Neuronal stem cell (in vitro differentiated cells): ENCODE results near the gene CPEB3.

Experiments used
- DNase-seq: peaks from one replicate; pipeline ENCODE4 v3.0.0-alpha.2; 2013; ENCODE audit warnings: low spot score
- H2AFZ ChIP-seq: one replicate; pipeline ENCODE4 v1.6.1; 2013; ENCODE audit warnings: mild to moderate bottlenecking, low read length, inconsistent platforms
- H2AK5ac ChIP-seq: 2 replicates; pipeline ENCODE4 v1.6.1; 2013; ENCODE audit warnings: low read depth, mild to moderate bottlenecking, inconsistent platforms, low read length, moderate library complexity, mixed read lengths
- H2BK120ac ChIP-seq: 2 replicates; pipeline ENCODE4 v1.6.1; 2013; ENCODE audit warnings: low read depth, mild to moderate bottlenecking, inconsistent platforms, low read length, moderate library complexity, mixed read lengths
- H2BK12ac ChIP-seq: one replicate; pipeline ENCODE4 v1.6.1; 2013; ENCODE audit warnings: low read length, inconsistent platforms
- H2BK15ac ChIP-seq: 2 replicates; pipeline ENCODE4 v1.6.1; 2013; ENCODE audit warnings: mild to moderate bottlenecking, low read length, inconsistent platforms, mixed read lengths
- H2BK5ac ChIP-seq: one replicate; pipeline ENCODE4 v1.6.1; 2013; ENCODE audit warnings: inconsistent platforms, mild to moderate bottlenecking, low read length, moderate library complexity
- H3K14ac ChIP-seq: one replicate; pipeline ENCODE4 v1.6.1; 2013; ENCODE audit warnings: low read length, inconsistent platforms
- H3K18ac ChIP-seq: 2 replicates; pipeline ENCODE4 v1.6.1; 2013; ENCODE audit warnings: low read length, inconsistent platforms
- H3K23ac ChIP-seq: 2 replicates; pipeline ENCODE4 v1.6.1; 2013; ENCODE audit warnings: low read depth, mild to moderate bottlenecking, mixed read lengths, low read length, inconsistent platforms; ENCODE audit not compliant: poor library complexity
- H3K27ac ChIP-seq: replicated peaks from 3 replicates; pipeline ENCODE4 v1.5.1; 2013; ENCODE audit warnings: low read length, inconsistent platforms
- H3K27me3 ChIP-seq, 3 experiments: 2 replicates each; pipeline ENCODE4 v1.6.1; 2013; ENCODE audit warnings: low read length in 3 of 3, mild to moderate bottlenecking in 2 of 3, inconsistent platforms in 1 of 3, low read depth in 1 of 3, mixed read lengths in 1 of 3, moderate library complexity in 1 of 3; ENCODE audit not compliant: control insufficient read depth in 3 of 3, insufficient read depth in 3 of 3
- H3K36me3 ChIP-seq, 2 donors: replicated peaks in 1 of 2; 2 replicates each; pipeline ENCODE4 v1.6.1; 2013; ENCODE audit warnings: low read length in 2 of 2; ENCODE audit not compliant: control insufficient read depth in 2 of 2, insufficient read depth in 2 of 2
- H3K4ac ChIP-seq: 2 replicates; pipeline ENCODE4 v1.6.1; 2013; ENCODE audit warnings: inconsistent platforms, mild to moderate bottlenecking, low read length, moderate library complexity
- H3K4me1 ChIP-seq, 2 donors: 1 replicate in 1 of 2; 2 replicates in 1 of 2; pipeline ENCODE4 v1.6.1; 2013; ENCODE audit warnings: low read length in 2 of 2, low read depth in 1 of 2; ENCODE audit not compliant: control insufficient read depth in 2 of 2, insufficient read depth in 1 of 2
- H3K4me2 ChIP-seq: one replicate; pipeline ENCODE4 v1.6.1; 2013; ENCODE audit warnings: mild to moderate bottlenecking, low read length, inconsistent platforms; ENCODE audit not compliant: insufficient read depth, poor library complexity, severe bottlenecking
- H3K4me3 ChIP-seq, 2 donors: 2 replicates each; pipeline ENCODE4 v1.5.1; 2013; ENCODE audit warnings: low read length in 2 of 2, mild to moderate bottlenecking in 2 of 2, inconsistent platforms in 1 of 2, moderate library complexity in 1 of 2
- H3K79me1 ChIP-seq: one replicate; pipeline ENCODE4 v1.6.1; 2013; ENCODE audit warnings: low read depth, mild to moderate bottlenecking, inconsistent platforms, low read length, moderate library complexity
- H3K9ac ChIP-seq: one replicate; pipeline ENCODE4 v1.6.1; 2013; ENCODE audit warnings: mild to moderate bottlenecking, low read depth, low read length, inconsistent platforms; ENCODE audit not compliant: poor library complexity
- H3K9me3 ChIP-seq, 2 donors: replicated peaks in 1 of 2; 2 replicates each; pipeline versions ENCODE3 to v1.6.1; 2013; ENCODE audit warnings: low read length in 2 of 2, mild to moderate bottlenecking in 2 of 2, inconsistent platforms in 1 of 2, low read depth in 1 of 2, mixed read lengths in 1 of 2, moderate library complexity in 1 of 2; ENCODE audit not compliant: control insufficient read depth in 2 of 2, insufficient read depth in 1 of 2
- H4K8ac ChIP-seq: one replicate; pipeline ENCODE4 v1.6.1; 2013; ENCODE audit warnings: low read depth, mild to moderate bottlenecking, inconsistent platforms, low read length, moderate library complexity
- H4K91ac ChIP-seq: one replicate; pipeline ENCODE4 v1.6.1; 2013; ENCODE audit warnings: low read length, low read depth, mild to moderate bottlenecking, inconsistent platforms; ENCODE audit not compliant: poor library complexity
- WGBS, 2 donors: extraction: QIAGEN DNeasy Blood & Tissue Kit; methylation state at CpG; one replicate each; pipeline ENCODE4 v1.1.7; 2013; ENCODE audit warnings: missing lambda C conversion rate in 2 of 2, mixed read lengths in 1 of 2; ENCODE audit not compliant: insufficient read length in 2 of 2, insufficient replicate concordance in 1 of 2; ENCODE audit errors: extremely low coverage in 2 of 2; 5-methylcytosine and 5-hydroxymethylcytosine counted together

The CPEB3 gene

DNA sequence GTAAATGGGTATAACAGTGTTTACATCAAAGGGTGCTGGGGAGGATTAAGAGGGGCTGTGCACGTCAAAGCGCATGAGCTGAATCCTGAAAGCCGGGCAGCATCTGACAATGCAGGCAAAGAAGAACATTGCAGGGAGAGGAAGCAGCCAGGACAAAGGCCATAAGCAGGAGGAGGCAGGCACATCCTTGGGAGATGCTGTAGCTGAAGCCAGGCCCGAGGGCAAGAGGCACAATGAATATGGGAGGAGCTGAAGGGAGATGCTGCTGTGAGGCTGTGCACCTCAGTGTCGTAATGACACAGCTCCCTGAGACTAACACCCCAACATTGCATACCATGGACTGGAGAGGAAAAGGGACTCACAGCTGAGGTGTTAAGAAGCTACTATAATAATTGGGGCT lies 238.1 kb downstream of the CPEB3 start:
- Histone ChIP-seq H3K4ac (no peak overlapping the region), H3K9ac (no peak overlapping the region), H3K18ac (no peak overlapping the region), H3K4me3 (no peak overlapping the region), H2AK5ac (no peak overlapping the region), H3K14ac (no peak overlapping the region), H3K4me2 (no peak overlapping the region), H4K8ac (no peak overlapping the region), H2BK12ac (no peak overlapping the region), H3K79me1 (no peaks in the 10 kb centered on the region), H2BK5ac (no peak overlapping the region), H3K4me1 (peaks cover 0 to 5% of the 10 kb centered on the region in 2 donors), H3K23ac (no peak overlapping the region), H3K27me3 (no peaks in the 10 kb centered on the region), H2AFZ (no peak overlapping the region), H3K9me3 (no peaks in the 10 kb centered on the region), H3K36me3 (no peaks in the 10 kb centered on the region), H4K91ac (no peak overlapping the region), H2BK120ac (no peak overlapping the region), H2BK15ac (no peak overlapping the region), H3K27ac (no peak overlapping the region)
- no peak for DNase-seq
- WGBS, 2 donors = no CpG with 5 or more reads among the region's 5 CpGs

DNA sequence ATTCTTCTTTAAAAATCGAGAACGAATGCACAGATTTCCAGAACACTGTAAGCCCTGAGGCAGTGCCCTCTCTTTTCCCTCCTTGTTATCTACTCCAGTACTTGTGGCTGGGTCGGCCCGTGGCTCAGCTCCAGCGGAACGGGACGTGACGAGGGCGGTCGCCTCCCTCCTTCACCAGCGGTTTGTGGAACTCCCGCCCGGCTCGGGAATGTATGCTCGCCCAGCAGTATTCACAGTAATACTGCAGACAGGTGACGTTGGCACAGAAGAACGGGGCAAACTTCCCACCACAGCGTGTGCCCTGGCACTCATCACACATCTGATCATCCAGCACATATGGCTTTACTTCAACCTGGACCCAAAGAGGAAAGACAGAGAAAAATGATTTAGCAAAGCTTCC lies 238.8 kb downstream of the CPEB3 start:
- H3K27me3 ChIP-seq = no peaks in the 10 kb centered on the region
- H3K79me1 ChIP-seq = no peaks in the 10 kb centered on the region
- H2BK5ac ChIP-seq = no peak overlapping the region
- H3K18ac ChIP-seq = no peak overlapping the region
- no peak overlapping the region for H3K4ac ChIP-seq
- H2AK5ac ChIP-seq = no peak overlapping the region
- peaks cover 0 to 5% of the 10 kb centered on the region in 2 donors for H3K4me1 ChIP-seq
- no peak overlapping the region for H2BK120ac ChIP-seq
- no peak overlapping the region for H3K4me3 ChIP-seq
- DNase-seq = no peak
- no CpG with 5 or more reads among the region's 18 CpGs for WGBS, 2 donors
- no peak overlapping the region for H4K8ac ChIP-seq
- H2BK12ac ChIP-seq = no peak overlapping the region
- no peak overlapping the region for H3K23ac ChIP-seq
- no peak overlapping the region for H3K27ac ChIP-seq
- H3K14ac ChIP-seq = no peak overlapping the region
- no peak overlapping the region for H3K4me2 ChIP-seq
- no peak overlapping the region for H4K91ac ChIP-seq
- no peak overlapping the region for H3K9ac ChIP-seq
- no peak overlapping the region for H2AFZ ChIP-seq
- no peaks in the 10 kb centered on the region for H3K36me3 ChIP-seq
- no peaks in the 10 kb centered on the region for H3K9me3 ChIP-seq
- no peak overlapping the region for H2BK15ac ChIP-seq

DNA sequence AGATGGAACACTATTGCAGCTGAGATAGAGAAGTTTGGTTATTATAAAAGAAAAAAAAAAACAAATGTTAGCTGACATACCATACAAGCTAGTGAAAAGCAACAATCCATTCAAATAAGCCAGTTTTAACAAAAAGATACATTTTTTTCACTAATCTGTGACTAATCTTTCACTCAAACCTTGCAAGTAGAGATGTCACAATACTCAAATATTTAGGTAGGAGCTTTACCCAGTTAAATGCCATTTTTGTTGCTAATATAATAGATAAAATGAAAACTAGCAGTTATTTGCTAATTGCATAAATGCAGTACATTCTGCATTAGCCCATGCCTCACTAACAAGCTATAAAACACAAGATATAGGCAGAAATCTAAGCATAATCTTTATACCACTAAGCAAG lies 243.7 kb downstream of the CPEB3 start:
- Histone ChIP-seq H3K27me3 (peaks cover 0 to 7% (median 0%) of the 10 kb centered on the region in 3 experiments), H3K18ac (no peak overlapping the region), H3K79me1 (no peaks in the 10 kb centered on the region), H3K4me2 (no peak overlapping the region), H3K14ac (no peak overlapping the region), H2BK5ac (no peak overlapping the region), H3K9me3 (no peaks in the 10 kb centered on the region), H3K9ac (no peak overlapping the region), H2AFZ (no peak overlapping the region), H3K23ac (no peak overlapping the region), H2AK5ac (no peak overlapping the region), H4K91ac (no peak overlapping the region), H4K8ac (no peak overlapping the region), H2BK12ac (no peak overlapping the region), H2BK15ac (no peak overlapping the region), H3K4me3 (no peak overlapping the region), H3K27ac (no peak overlapping the region), H3K4ac (no peak overlapping the region), H3K36me3 (peaks cover 0 to 1% of the 10 kb centered on the region in 2 donors), H3K4me1 (peaks cover 2 to 8% of the 10 kb centered on the region in 2 donors), H2BK120ac (no peak overlapping the region)
- DNase-seq = no peak

DNA sequence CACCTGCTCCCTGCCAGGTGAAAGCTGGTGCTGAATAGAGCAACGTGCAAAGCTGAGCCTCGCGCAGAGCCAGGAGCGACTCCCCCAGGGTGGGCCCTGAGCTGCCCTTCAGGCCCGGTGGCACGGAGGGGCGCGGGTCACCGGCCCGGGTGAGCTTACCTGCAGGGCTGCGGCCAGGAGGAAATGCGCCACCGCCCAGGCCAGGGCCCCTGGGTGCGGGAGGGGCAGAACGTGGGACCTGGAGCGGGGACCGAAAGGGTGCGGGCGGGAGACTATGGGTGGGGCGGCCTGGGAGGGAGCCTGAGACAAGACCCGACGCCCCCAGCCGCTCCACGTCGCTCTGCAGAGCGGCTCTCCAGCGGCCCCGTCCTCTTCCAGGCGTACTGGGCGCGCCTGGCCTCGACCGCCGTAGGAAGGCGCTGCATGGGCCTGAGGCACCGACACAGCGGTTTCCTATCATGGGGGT lies 245.2 kb downstream of the CPEB3 start:
- no peaks in the 10 kb centered on the region for H3K9me3 ChIP-seq
- H3K4ac ChIP-seq = no peak overlapping the region
- no peak overlapping the region for H2AK5ac ChIP-seq
- peak overlapping the region; percentile 48 for H3K18ac ChIP-seq
- no peak overlapping the region for H2BK5ac ChIP-seq
- no peak overlapping the region for H2AFZ ChIP-seq
- H2BK12ac ChIP-seq = no peak overlapping the region
- no CpG with 5 or more reads among the region's 37 CpGs for WGBS, 2 donors
- H3K36me3 ChIP-seq = peaks cover 0 to 1% of the 10 kb centered on the region in 2 donors
- H2BK15ac ChIP-seq = no peak overlapping the region
- no peak overlapping the region for H3K14ac ChIP-seq
- DNase-seq = no peak
- H3K4me3 ChIP-seq = peak overlapping the region in 1 of 2 donors; percentile 52
- no peak overlapping the region for H3K27ac ChIP-seq
- no peaks in the 10 kb centered on the region for H3K79me1 ChIP-seq
- no peak overlapping the region for H4K91ac ChIP-seq
- no peak overlapping the region for H4K8ac ChIP-seq
- H3K4me1 ChIP-seq = peaks cover 2 to 8% of the 10 kb centered on the region in 2 donors
- H3K4me2 ChIP-seq = peak overlapping the region; percentile 52
- H3K23ac ChIP-seq = no peak overlapping the region
- peaks cover 0 to 7% (median 0%) of the 10 kb centered on the region in 3 experiments for H3K27me3 ChIP-seq
- no peak overlapping the region for H2BK120ac ChIP-seq
- no peak overlapping the region for H3K9ac ChIP-seq
